ENCODE data around the gene PPP1R1C. TPM values are rescaled to one million over a fixed set of nuclear protein-coding genes. Genes with fewer than 3 reads are reported as not detected.
A peak's percentile ranks its signal among the peaks of the same experiment; 100 is the strongest.

PPP1R1C gene
- total and polyA plus RNA-seq, 7 donors, result 0.83 to 3.5 (median 3.0) TPM; not detected in 4

- Histone ChIP-seq H3K4me3 (no peak overlapping the region), H3K27ac (no peak overlapping the region), H3K27me3 (no peaks in the 10 kb centered on the region), H3K36me3 (no peaks in the 10 kb centered on the region), H3K4me1 (peaks cover 0 to 8% (median 3%) of the 10 kb centered on the region in 4 donors), H3K9me3 (no peaks in the 10 kb centered on the region)
- WGBS, 2 donors, result 81 to 88% methylated on average over 3 of the region's 3 CpGs
- intact Hi-C loops (cut with DNase I), result no loop called here
- DNase-seq, result no peak
- no peak for TF ChIP-seq CTCF (IDR thresholded peaks at IDR 0.05)
- no peak for TF ChIP-seq EP300 (IDR thresholded peaks at IDR 0.05)
- no peak for TF ChIP-seq POLR2A (IDR thresholded peaks at IDR 0.05)
- TF ChIP-seq POLR2AphosphoS5 (IDR thresholded peaks at IDR 0.05), result peak in 1 of 4 donors; percentile 21
Measured at GRCh38 chr2:182088681-182089320, 103.1 kb downstream of the PPP1R1C start.

GRCh38 chr2:182090486-182090885, 104.8 kb downstream of the PPP1R1C start:
- intact Hi-C loops (cut with DNase I), result no loop called here
- WGBS, 2 donors, result 60 to 67% methylated on average over 3 of the region's 3 CpGs
- TF ChIP-seq CTCF (IDR thresholded peaks at IDR 0.05), result no peak
- no peak for TF ChIP-seq POLR2A (IDR thresholded peaks at IDR 0.05)
- TF ChIP-seq EP300 (IDR thresholded peaks at IDR 0.05), result no peak
- H3K9me3 ChIP-seq, result no peaks in the 10 kb centered on the region
- peaks cover 0 to 8% (median 3%) of the 10 kb centered on the region in 4 donors for H3K4me1 ChIP-seq
- no peaks in the 10 kb centered on the region for H3K36me3 ChIP-seq
- H3K4me3 ChIP-seq, result no peak overlapping the region
- H3K27ac ChIP-seq, result no peak overlapping the region
- DNase-seq, result no peak
- H3K27me3 ChIP-seq, result no peaks in the 10 kb centered on the region

- no peak for DNase-seq
- Histone ChIP-seq H3K4me1 (no peaks in the 10 kb centered on the region), H3K4me3 (no peak overlapping the region), H3K27ac (no peak overlapping the region), H3K27me3 (no peaks in the 10 kb centered on the region), H3K36me3 (no peaks in the 10 kb centered on the region), H3K9me3 (no peaks in the 10 kb centered on the region)
- 15 to 25% methylated on average over 2 of the region's 2 CpGs for WGBS, 2 donors
- TF ChIP-seq POLR2A (IDR thresholded peaks at IDR 0.05) (no peak), CTCF (IDR thresholded peaks at IDR 0.05) (no peak), POLR2AphosphoS5 (IDR thresholded peaks at IDR 0.05) (no peak), EP300 (IDR thresholded peaks at IDR 0.05) (no peak)
- intact Hi-C loops (cut with DNase I), result no loop called here
Measured at GRCh38 chr2:182097571-182098164, 112.0 kb downstream of the PPP1R1C start.

GRCh38 chr2:182098648-182099047, 113.0 kb downstream of the PPP1R1C start:
- H3K9me3 ChIP-seq, result no peaks in the 10 kb centered on the region
- H3K27ac ChIP-seq, result no peak overlapping the region
- TF ChIP-seq CTCF (IDR thresholded peaks at IDR 0.05) (no peak), POLR2AphosphoS5 (IDR thresholded peaks at IDR 0.05) (no peak), EP300 (IDR thresholded peaks at IDR 0.05) (no peak), POLR2A (IDR thresholded peaks at IDR 0.05) (no peak)
- no peaks in the 10 kb centered on the region for H3K27me3 ChIP-seq
- no peak for DNase-seq
- intact Hi-C loops (cut with DNase I), result no loop called here
- H3K4me1 ChIP-seq, result no peaks in the 10 kb centered on the region
- no peak overlapping the region for H3K4me3 ChIP-seq
- H3K36me3 ChIP-seq, result no peaks in the 10 kb centered on the region
- WGBS, 2 donors, result 13 to 69% methylated on average over 1 of the region's 1 CpG
